Measurements from ENCODE around the gene RABL6. TPM values are rescaled to one million over a fixed set of nuclear protein-coding genes. Genes with fewer than 3 reads are reported as not detected.
"Not testable (repeated sequence)": the region's sequence is repeated elsewhere in the genome, so short reads cannot be mapped to it uniquely, and the experiment has no call there.

The RABL6 gene
- 10 to 100 TPM; 74.9 to 82.7 TPM for total RNA-seq

GRCh38 chr9:136807281-136808074 is at the start of gene RABL6:
TSS of gene RABL6 (plus strand) at chr9:136807948. CDS start at chr9:136808197, 249 bp downstream.
- peak; percentile 76 for DNase-seq
- peaks cover 12% of the 10 kb centered on the region for H3K36me3 Mint-ChIP-seq (ENCODE audit: low read depth)
- intact Hi-C loops (cut with micrococcal nuclease): loop anchor here (1.0 to 5.0 kb wide), 5 partner anchors 17 to 395 kb away; partner anchors contain the start of genes PAXX, PHPT1, TMEM141 and TPRN
- no peaks in the 10 kb centered on the region for H3K27me3 Mint-ChIP-seq (ENCODE audit: low read depth)
- peaks cover 32% of the 10 kb centered on the region for H3K4me1 Mint-ChIP-seq (ENCODE audit: low read depth)
- CTCF ChIA-PET: interaction anchor here (2.1 to 5.1 kb wide), 3 partner anchors 14 to 35 kb away, joined by 6 to 28 read pairs (median 8); partner anchors contain the start of genes AJM1 and TMEM141
- H3K27ac Mint-ChIP-seq: peak within 1 kb of the TSS; percentile 88
- peak within 1 kb of the TSS; percentile 82 for H3K4me3 Mint-ChIP-seq
- H3K9me3 Mint-ChIP-seq: no peaks in the 10 kb centered on the region

- H3K4me1 Mint-ChIP-seq (ENCODE audit: low read depth): no peaks in the 10 kb centered on the region
- H3K27me3 Mint-ChIP-seq (ENCODE audit: low read depth): peaks cover 15% of the 10 kb centered on the region
- intact Hi-C loops (cut with micrococcal nuclease): no loop called here
- H3K4me3 Mint-ChIP-seq: no peak overlapping the region
- H3K27ac Mint-ChIP-seq: no peak overlapping the region
- no peak for DNase-seq
- peaks cover 10% of the 10 kb centered on the region for H3K9me3 Mint-ChIP-seq
- CTCF ChIA-PET: interaction anchor here (0.7 to 2.3 kb wide), 6 partner anchors 8 to 58 kb away, joined by 3 to 14 read pairs (median 5); partner anchors contain the start of gene LCN10
- no peaks in the 10 kb centered on the region for H3K36me3 Mint-ChIP-seq (ENCODE audit: low read depth)
Observed at GRCh38 chr9:136759001-136759400, 48.7 kb upstream of the RABL6 start.

GRCh38 chr9:136759436-136760325 is 48.1 kb upstream of the RABL6 start:
- H3K9me3 Mint-ChIP-seq: peaks cover 10% of the 10 kb centered on the region
- no peak for DNase-seq

GRCh38 chr9:136760424-136760823 is 47.3 kb upstream of the RABL6 start:
- CTCF ChIA-PET: no interaction called here
- no peak for DNase-seq
- Mint-ChIP-seq H3K27me3 (ENCODE audit: low read depth) (peaks cover 16% of the 10 kb centered on the region), H3K27ac (no peak overlapping the region), H3K4me3 (no peak overlapping the region), H3K4me1 (ENCODE audit: low read depth) (no peaks in the 10 kb centered on the region), H3K9me3 (peaks cover 10% of the 10 kb centered on the region), H3K36me3 (ENCODE audit: low read depth) (no peaks in the 10 kb centered on the region)
- intact Hi-C loops (cut with micrococcal nuclease): no loop called here

More at GRCh38 chr9:136759436-136760325, 48.1 kb upstream of the RABL6 start:
- Mint-ChIP-seq H3K27me3 (ENCODE audit: low read depth) (peaks cover 15% of the 10 kb centered on the region), H3K4me1 (ENCODE audit: low read depth) (no peaks in the 10 kb centered on the region), H3K4me3 (no peak overlapping the region), H3K36me3 (ENCODE audit: low read depth) (no peaks in the 10 kb centered on the region), H3K27ac (no peak overlapping the region)
- CTCF ChIA-PET: interaction anchor here (0.6 to 1.1 kb wide), 2 partner anchors 9 to 467 kb away, joined by 3 read pairs; no protein-coding TSS in a partner anchor
- intact Hi-C loops (cut with micrococcal nuclease): no loop called here

GRCh38 chr9:136760834-136761544 is 46.8 kb upstream of the RABL6 start:
- peak; percentile 48 for DNase-seq
- H3K27ac Mint-ChIP-seq; intact Hi-C loops (cut with micrococcal nuclease); H3K36me3 Mint-ChIP-seq (ENCODE audit: low read depth); H3K4me1 Mint-ChIP-seq (ENCODE audit: low read depth); H3K4me3 Mint-ChIP-seq; H3K9me3 Mint-ChIP-seq: not testable (repeated sequence)
- peaks cover 14% of the 10 kb centered on the region for H3K27me3 Mint-ChIP-seq (ENCODE audit: low read depth)
- CTCF ChIA-PET: interaction anchor here (1.1 to 1.2 kb wide), 2 partner anchors 23 to 32 kb away, joined by 3 read pairs; no protein-coding TSS in a partner anchor

- DNase-seq: no peak
- Mint-ChIP-seq H3K27ac (no peak overlapping the region), H3K9me3 (no peaks in the 10 kb centered on the region), H3K4me1 (ENCODE audit: low read depth) (peaks cover 2% of the 10 kb centered on the region), H3K27me3 (ENCODE audit: low read depth) (peaks cover 10% of the 10 kb centered on the region), H3K36me3 (ENCODE audit: low read depth) (no peaks in the 10 kb centered on the region), H3K4me3 (no peak overlapping the region)
- CTCF ChIA-PET: interaction anchor here (1.1 to 1.2 kb wide), 2 partner anchors 22 to 32 kb away, joined by 3 read pairs; no protein-coding TSS in a partner anchor
- intact Hi-C loops (cut with micrococcal nuclease): no loop called here
Observed at GRCh38 chr9:136761545-136761981, 46.2 kb upstream of the RABL6 start.

- Mint-ChIP-seq H3K27me3 (ENCODE audit: low read depth) (peaks cover 14% of the 10 kb centered on the region), H3K4me3 (no peak overlapping the region), H3K9me3 (no peaks in the 10 kb centered on the region), H3K4me1 (ENCODE audit: low read depth) (peaks cover 9% of the 10 kb centered on the region), H3K27ac (no peak overlapping the region), H3K36me3 (ENCODE audit: low read depth) (no peaks in the 10 kb centered on the region)
- DNase-seq: no peak
- CTCF ChIA-PET: interaction anchor here (1.2 kb wide), 1 partner anchor 21 kb away, joined by 3 read pairs; no protein-coding TSS in a partner anchor
- intact Hi-C loops (cut with micrococcal nuclease): no loop called here
Observed at GRCh38 chr9:136762221-136762691, 45.5 kb upstream of the RABL6 start.

- Mint-ChIP-seq H3K4me1 (ENCODE audit: low read depth) (peaks cover 12% of the 10 kb centered on the region), H3K27me3 (ENCODE audit: low read depth) (peaks cover 19% of the 10 kb centered on the region), H3K36me3 (ENCODE audit: low read depth) (no peaks in the 10 kb centered on the region), H3K27ac (no peak overlapping the region), H3K4me3 (no peak overlapping the region), H3K9me3 (no peaks in the 10 kb centered on the region)
- peak; percentile 32 for DNase-seq
- intact Hi-C loops (cut with micrococcal nuclease): no loop called here
- CTCF ChIA-PET: interaction anchor here (0.8 kb wide), 1 partner anchor 27 kb away, joined by 3 read pairs; the partner anchor contains the start of gene TMEM141
Observed at GRCh38 chr9:136762915-136763648, 44.7 kb upstream of the RABL6 start.

- Mint-ChIP-seq H3K27ac (no peak overlapping the region), H3K27me3 (ENCODE audit: low read depth) (peaks cover 20% of the 10 kb centered on the region), H3K4me3 (no peak overlapping the region), H3K9me3 (no peaks in the 10 kb centered on the region), H3K36me3 (ENCODE audit: low read depth) (no peaks in the 10 kb centered on the region), H3K4me1 (ENCODE audit: low read depth) (peaks cover 12% of the 10 kb centered on the region)
- intact Hi-C loops (cut with micrococcal nuclease): no loop called here
- no peak for DNase-seq
- CTCF ChIA-PET: interaction anchor here (0.8 to 1.0 kb wide), 2 partner anchors 27 to 30 kb away, joined by 3 to 5 read pairs; partner anchors contain the start of gene TMEM141
Observed at GRCh38 chr9:136763649-136764035, 44.1 kb upstream of the RABL6 start.

GRCh38 chr9:136764301-136764891 is 43.4 kb upstream of the RABL6 start, which contains the start of gene LCN15:
TSS of gene LCN15 (minus strand) at chr9:136764518. CDS start at chr9:136764488, 30 bp downstream.
- H3K4me3 Mint-ChIP-seq: no peak within 1 kb of the TSS
- no peak within 1 kb of the TSS for H3K27ac Mint-ChIP-seq
- CTCF ChIA-PET: interaction anchor here (1.0 kb wide), 1 partner anchor 29 kb away, joined by 5 read pairs; no protein-coding TSS in a partner anchor
- H3K27me3 Mint-ChIP-seq (ENCODE audit: low read depth): peaks cover 20% of the 10 kb centered on the region
- intact Hi-C loops (cut with micrococcal nuclease): no loop called here
- H3K9me3 Mint-ChIP-seq: no peaks in the 10 kb centered on the region
- peaks cover 12% of the 10 kb centered on the region for H3K4me1 Mint-ChIP-seq (ENCODE audit: low read depth)
- H3K36me3 Mint-ChIP-seq (ENCODE audit: low read depth): no peaks in the 10 kb centered on the region
- no peak for DNase-seq

Measured in activated naive CD4-positive, alpha-beta T cell treated with anti-CD3 and anti-CD28 coated beads for 36 hours (primary cell).